Thymus (tissue), 14 donors: Measurements from ENCODE around the gene MAPK8IP3. TPM values are rescaled to one million over a fixed set of nuclear protein-coding genes. Genes with fewer than 3 reads are reported as not detected.
A peak's percentile ranks its signal among the peaks of the same experiment; 100 is the strongest.

Source experiments
- DNase-seq, 9 donors: peaks; one replicate each; pipeline ENCODE4 v3.0.0-alpha.2; 2013; ENCODE audit warnings: low spot score in 9 of 9, low read depth in 6 of 9, missing footprints in 1 of 9
- H3K27ac ChIP-seq, 2 donors: one replicate each; pipeline ENCODE4 v1.5.1; 2013; ENCODE audit warnings: control low read depth in 1 of 2, low read depth in 1 of 2, low read length in 1 of 2, mild to moderate bottlenecking in 1 of 2, moderate library complexity in 1 of 2
- H3K27me3 ChIP-seq, 2 donors: one replicate each; pipeline ENCODE4 v1.5.1; 2013; ENCODE audit warnings: low read length in 1 of 2; ENCODE audit not compliant: control insufficient read depth in 2 of 2, insufficient read depth in 1 of 2
- H3K36me3 ChIP-seq, 2 donors: one replicate each; pipeline ENCODE4 v1.5.1; 2013; ENCODE audit warnings: low read length in 1 of 2, mild to moderate bottlenecking in 1 of 2, moderate library complexity in 1 of 2; ENCODE audit not compliant: control insufficient read depth in 2 of 2, insufficient read depth in 2 of 2
- H3K4me1 ChIP-seq, 2 donors: one replicate each; pipeline ENCODE4 v1.5.1; 2013; ENCODE audit warnings: low read length in 2 of 2; ENCODE audit not compliant: control insufficient read depth in 2 of 2, insufficient read depth in 2 of 2
- H3K4me3 ChIP-seq, 2 donors: one replicate each; pipeline ENCODE4 v1.5.1; 2013; ENCODE audit warnings: low read length in 2 of 2, control low read depth in 1 of 2, mild to moderate bottlenecking in 1 of 2
- H3K9me3 ChIP-seq, 2 donors: one replicate each; pipeline ENCODE4 v1.5.1; 2013; ENCODE audit warnings: low read length in 1 of 2, mild to moderate bottlenecking in 1 of 2; ENCODE audit not compliant: control insufficient read depth in 2 of 2, insufficient read depth in 1 of 2
- WGBS: extraction: QIAGEN DNeasy Blood & Tissue Kit; methylation state at CpG from one replicate; pipeline ENCODE4 v1.1.7; 2013; 5-methylcytosine and 5-hydroxymethylcytosine counted together
- long read RNA-seq, 10 donors: transcript quantifications; one replicate each; lab custom pipeline, GENCODE V29; 2026
- polyA plus RNA-seq: library from polyadenylated mRNA; stranded (reverse); fragments of 200-250 nt; gene quantifications from one replicate; pipeline ENCODE4 v1.2.3, GENCODE V29; 2013
- total RNA-seq: library from RNA; stranded (reverse); fragments of 120-200 nt; gene quantifications from one replicate; pipeline ENCODE4 v1.2.4, GENCODE V29; 2013
- donor health status: healthy.

The MAPK8IP3 gene, protein sequence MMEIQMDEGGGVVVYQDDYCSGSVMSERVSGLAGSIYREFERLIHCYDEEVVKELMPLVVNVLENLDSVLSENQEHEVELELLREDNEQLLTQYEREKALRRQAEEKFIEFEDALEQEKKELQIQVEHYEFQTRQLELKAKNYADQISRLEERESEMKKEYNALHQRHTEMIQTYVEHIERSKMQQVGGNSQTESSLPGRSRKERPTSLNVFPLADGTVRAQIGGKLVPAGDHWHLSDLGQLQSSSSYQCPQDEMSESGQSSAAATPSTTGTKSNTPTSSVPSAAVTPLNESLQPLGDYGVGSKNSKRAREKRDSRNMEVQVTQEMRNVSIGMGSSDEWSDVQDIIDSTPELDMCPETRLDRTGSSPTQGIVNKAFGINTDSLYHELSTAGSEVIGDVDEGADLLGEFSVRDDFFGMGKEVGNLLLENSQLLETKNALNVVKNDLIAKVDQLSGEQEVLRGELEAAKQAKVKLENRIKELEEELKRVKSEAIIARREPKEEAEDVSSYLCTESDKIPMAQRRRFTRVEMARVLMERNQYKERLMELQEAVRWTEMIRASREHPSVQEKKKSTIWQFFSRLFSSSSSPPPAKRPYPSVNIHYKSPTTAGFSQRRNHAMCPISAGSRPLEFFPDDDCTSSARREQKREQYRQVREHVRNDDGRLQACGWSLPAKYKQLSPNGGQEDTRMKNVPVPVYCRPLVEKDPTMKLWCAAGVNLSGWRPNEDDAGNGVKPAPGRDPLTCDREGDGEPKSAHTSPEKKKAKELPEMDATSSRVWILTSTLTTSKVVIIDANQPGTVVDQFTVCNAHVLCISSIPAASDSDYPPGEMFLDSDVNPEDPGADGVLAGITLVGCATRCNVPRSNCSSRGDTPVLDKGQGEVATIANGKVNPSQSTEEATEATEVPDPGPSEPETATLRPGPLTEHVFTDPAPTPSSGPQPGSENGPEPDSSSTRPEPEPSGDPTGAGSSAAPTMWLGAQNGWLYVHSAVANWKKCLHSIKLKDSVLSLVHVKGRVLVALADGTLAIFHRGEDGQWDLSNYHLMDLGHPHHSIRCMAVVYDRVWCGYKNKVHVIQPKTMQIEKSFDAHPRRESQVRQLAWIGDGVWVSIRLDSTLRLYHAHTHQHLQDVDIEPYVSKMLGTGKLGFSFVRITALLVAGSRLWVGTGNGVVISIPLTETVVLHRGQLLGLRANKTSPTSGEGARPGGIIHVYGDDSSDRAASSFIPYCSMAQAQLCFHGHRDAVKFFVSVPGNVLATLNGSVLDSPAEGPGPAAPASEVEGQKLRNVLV (N-terminal part only)
- 36.0 TPM for total RNA-seq
- polyA plus RNA-seq: 129 TPM
- long read RNA-seq, donor 1: 0 reads
- long read RNA-seq, donor 2: 0 reads
- long read RNA-seq, donor 3, full-length matches to known transcripts: 22 of 118 reads
- long read RNA-seq, donor 3, partial matches to known transcripts: 65 of 118 reads
- long read RNA-seq, donor 3, other reads (novel, unspliced or antisense): 31 of 118 reads
- long read RNA-seq, donor 4, full-length matches to known transcripts: 6 of 38 reads
- long read RNA-seq, donor 4, partial matches to known transcripts: 32 of 38 reads
- long read RNA-seq, donor 4, other reads (novel, unspliced or antisense): 0 of 38 reads
- long read RNA-seq, donor 5, full-length matches to known transcripts: 7 of 19 reads
- long read RNA-seq, donor 5, partial matches to known transcripts: 12 of 19 reads
- long read RNA-seq, donor 5, other reads (novel, unspliced or antisense): 0 of 19 reads
- long read RNA-seq, donor 6, full-length matches to known transcripts: 8 of 52 reads
- long read RNA-seq, donor 6, partial matches to known transcripts: 44 of 52 reads
- long read RNA-seq, donor 6, other reads (novel, unspliced or antisense): 0 of 52 reads
- long read RNA-seq, donor 7, full-length matches to known transcripts: 5 of 5 reads
- long read RNA-seq, donor 7, partial matches to known transcripts: 0 of 5 reads
- long read RNA-seq, donor 7, other reads (novel, unspliced or antisense): 0 of 5 reads
- long read RNA-seq, donor 8, full-length matches to known transcripts: 2 of 2 reads
- long read RNA-seq, donor 8, partial matches to known transcripts: 0 of 2 reads
- long read RNA-seq, donor 8, other reads (novel, unspliced or antisense): 0 of 2 reads
- long read RNA-seq, donor 9, full-length matches to known transcripts: 3 of 3 reads
- long read RNA-seq, donor 9, partial matches to known transcripts: 0 of 3 reads
- long read RNA-seq, donor 9, other reads (novel, unspliced or antisense): 0 of 3 reads
- long read RNA-seq, donor 10, full-length matches to known transcripts: 3 of 3 reads
- long read RNA-seq, donor 10, partial matches to known transcripts: 0 of 3 reads
- long read RNA-seq, donor 10, other reads (novel, unspliced or antisense): 0 of 3 reads

DNA sequence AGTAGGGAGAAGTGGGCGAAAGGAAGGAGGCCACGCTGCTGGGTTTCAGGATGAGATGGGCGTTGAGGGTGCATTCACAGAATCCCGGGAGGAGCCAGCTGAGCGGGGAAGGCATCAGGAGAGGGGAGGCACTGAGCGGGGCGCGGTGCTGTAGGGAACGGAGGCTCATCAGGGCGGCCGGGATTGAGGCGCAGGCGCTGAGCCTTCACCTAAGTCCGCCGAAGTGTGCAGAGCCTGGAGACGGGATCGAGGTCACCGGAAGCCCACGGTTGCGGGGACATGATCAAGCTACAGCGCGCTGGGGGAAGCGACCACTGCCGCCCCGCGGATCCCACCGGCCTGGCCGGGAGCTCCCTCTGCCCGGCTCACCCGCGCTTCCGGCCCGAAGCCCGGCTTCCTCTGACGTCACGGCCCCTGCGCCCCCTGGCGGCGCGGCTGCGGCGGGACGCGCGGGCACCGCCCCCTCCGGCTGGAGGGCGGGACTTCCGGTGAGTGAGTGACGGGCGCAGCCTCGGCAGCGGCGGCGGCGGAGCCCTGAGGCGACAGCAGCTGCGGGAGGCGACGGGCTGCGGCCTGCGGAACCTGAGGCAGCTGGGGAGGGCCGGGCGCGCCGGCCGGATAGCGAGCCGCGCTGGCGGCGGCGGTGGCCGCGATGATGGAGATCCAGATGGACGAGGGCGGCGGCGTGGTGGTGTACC is at the start of gene MAPK8IP3:
Gene MAPK8IP3, plus strand, starts transcription at position 508 of the 698 bp plus-strand sequence. Its CDS starts 145 bp downstream, at position 653.
- no peaks in the 10 kb centered on the region for H3K9me3 ChIP-seq
- peak within 1 kb of the TSS; percentile 91 to 93 for H3K27ac ChIP-seq
- under 1% methylated on average over 79 of the region's 79 CpGs for WGBS
- H3K27me3 ChIP-seq: no peaks in the 10 kb centered on the region
- H3K36me3 ChIP-seq: peaks cover 18 to 29% of the 10 kb centered on the region in 2 donors
- peak; percentile 74 to 98 (median 92) for DNase-seq
- H3K4me1 ChIP-seq: peaks cover 21 to 36% of the 10 kb centered on the region in 2 donors
- peak within 1 kb of the TSS; percentile 72 to 97 for H3K4me3 ChIP-seq

DNA sequence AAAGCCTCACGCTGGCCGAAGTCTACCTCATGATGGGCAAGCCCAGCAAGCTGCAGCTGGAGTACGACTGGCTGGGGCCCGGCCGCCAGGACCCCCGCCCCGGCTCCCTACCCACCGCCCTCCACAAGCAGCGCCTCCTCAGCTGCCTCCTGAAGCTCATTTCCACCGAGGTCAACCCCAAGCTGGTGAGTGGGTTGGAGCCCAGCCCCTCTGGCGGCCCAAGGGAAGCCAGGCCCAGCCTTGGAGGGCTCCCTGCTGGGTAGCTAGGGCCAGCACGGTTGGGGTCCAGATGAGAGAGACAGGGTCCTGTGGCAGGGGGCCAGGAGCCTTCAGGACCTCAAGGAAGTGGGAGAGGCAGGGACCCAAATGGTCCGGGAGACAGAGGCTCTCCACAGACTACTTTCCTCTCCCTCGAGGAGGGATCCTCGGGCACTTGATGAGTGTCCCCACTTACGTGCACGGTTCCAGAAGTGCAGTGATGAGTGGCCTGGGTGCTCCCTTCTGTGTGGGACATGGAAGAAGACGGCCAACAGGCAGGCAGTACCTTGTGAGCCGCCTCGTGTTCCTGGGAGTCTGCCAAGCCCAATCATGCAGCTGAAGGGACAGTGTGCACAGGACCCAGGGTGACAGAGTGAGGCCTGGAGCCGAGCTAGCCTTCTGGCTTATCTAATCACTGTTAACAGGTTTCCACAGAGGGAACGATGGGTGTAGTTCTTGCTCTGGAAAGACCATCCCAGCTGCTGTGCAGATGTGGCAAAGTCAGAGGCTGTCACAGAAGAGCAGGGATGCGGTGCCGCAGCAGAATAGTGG is 49.0 kb upstream of the MAPK8IP3 start:
- peaks cover 74 to 86% of the 10 kb centered on the region in 2 donors for H3K36me3 ChIP-seq
- H3K27me3 ChIP-seq: no peaks in the 10 kb centered on the region
- no peak overlapping the region for H3K27ac ChIP-seq
- H3K4me1 ChIP-seq: no peaks in the 10 kb centered on the region
- H3K9me3 ChIP-seq: no peaks in the 10 kb centered on the region
- 97% methylated on average over 24 of the region's 24 CpGs for WGBS
- DNase-seq: no peak
- no peak overlapping the region for H3K4me3 ChIP-seq

DNA sequence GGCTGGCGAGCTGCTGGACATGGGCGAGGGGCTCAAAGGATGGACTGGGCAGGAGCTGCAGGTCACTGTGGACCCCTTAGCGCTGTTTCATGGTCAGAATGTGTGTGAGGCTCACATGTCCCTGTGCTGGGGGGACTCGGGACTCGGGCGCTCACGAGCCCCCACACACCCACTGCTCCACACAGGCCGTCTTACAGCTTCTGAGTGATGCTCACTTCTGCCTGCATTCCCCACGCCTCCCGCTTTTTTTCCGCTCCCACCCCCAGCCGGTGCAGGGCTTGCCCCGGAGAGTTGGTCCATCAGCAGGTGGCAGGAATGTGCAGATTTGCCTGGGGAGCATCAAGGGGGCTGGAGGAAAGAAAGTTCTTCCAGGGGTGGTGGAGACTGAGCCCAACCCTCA is 48.2 kb upstream of the MAPK8IP3 start:
- no peak for DNase-seq
- no peaks in the 10 kb centered on the region for H3K27me3 ChIP-seq
- H3K36me3 ChIP-seq: peaks cover 74 to 86% of the 10 kb centered on the region in 2 donors
- H3K9me3 ChIP-seq: no peaks in the 10 kb centered on the region
- no peak overlapping the region for H3K27ac ChIP-seq
- WGBS: 96% methylated on average over 13 of the region's 13 CpGs
- no peaks in the 10 kb centered on the region for H3K4me1 ChIP-seq
- H3K4me3 ChIP-seq: no peak overlapping the region

DNA sequence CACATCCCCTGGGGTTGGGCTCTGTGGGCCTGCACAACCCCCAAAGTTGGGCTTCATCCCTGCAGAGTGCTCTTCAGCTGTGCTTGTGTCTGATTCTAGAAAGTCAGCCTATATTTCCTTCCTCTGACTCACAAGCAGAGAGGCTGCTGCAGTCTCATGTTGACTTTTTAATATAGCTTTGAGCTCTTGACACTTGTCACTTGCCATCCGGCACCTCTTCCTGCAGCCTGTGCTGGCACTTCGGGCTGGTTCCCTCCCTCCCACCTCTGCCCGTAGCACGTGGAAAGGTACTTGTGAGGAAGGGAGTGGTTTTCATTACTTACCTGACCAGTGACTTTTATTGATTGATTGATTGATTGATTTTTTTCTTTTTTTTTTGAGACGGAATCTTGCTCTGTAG is 47.0 kb upstream of the MAPK8IP3 start:
- no peaks in the 10 kb centered on the region for H3K27me3 ChIP-seq
- no peak overlapping the region for H3K27ac ChIP-seq
- H3K9me3 ChIP-seq: no peaks in the 10 kb centered on the region
- H3K4me3 ChIP-seq: no peak overlapping the region
- DNase-seq: no peak
- peaks cover 78 to 90% of the 10 kb centered on the region in 2 donors for H3K36me3 ChIP-seq
- WGBS: 97% methylated on average over 5 of the region's 5 CpGs
- H3K4me1 ChIP-seq: no peaks in the 10 kb centered on the region

DNA sequence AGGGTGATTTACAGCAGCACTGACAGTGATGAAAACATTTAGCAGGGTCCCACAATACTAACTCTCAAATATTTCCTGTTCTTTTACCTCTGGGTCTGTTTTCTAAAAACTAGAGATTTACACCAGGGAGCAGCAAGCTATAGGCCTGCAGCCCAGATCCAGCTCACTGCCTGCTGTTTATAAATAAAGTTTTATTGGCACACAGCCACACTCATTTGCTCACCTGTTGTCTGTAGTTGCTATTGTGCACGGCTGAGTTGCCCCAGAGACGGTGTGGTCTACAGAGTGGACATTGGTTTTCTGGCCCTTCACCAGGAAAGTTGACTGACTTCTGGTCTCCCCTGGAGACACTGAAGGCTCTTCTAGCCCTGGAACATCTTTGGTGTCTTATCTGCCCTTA is 44.2 kb upstream of the MAPK8IP3 start:
- H3K27me3 ChIP-seq: no peaks in the 10 kb centered on the region
- peaks cover 80 to 91% of the 10 kb centered on the region in 2 donors for H3K36me3 ChIP-seq
- H3K4me3 ChIP-seq: no peak overlapping the region
- no peak for DNase-seq
- H3K9me3 ChIP-seq: no peaks in the 10 kb centered on the region
- no peak overlapping the region for H3K27ac ChIP-seq
- no peaks in the 10 kb centered on the region for H3K4me1 ChIP-seq
- WGBS: 97% methylated on average over 2 of the region's 2 CpGs

DNA sequence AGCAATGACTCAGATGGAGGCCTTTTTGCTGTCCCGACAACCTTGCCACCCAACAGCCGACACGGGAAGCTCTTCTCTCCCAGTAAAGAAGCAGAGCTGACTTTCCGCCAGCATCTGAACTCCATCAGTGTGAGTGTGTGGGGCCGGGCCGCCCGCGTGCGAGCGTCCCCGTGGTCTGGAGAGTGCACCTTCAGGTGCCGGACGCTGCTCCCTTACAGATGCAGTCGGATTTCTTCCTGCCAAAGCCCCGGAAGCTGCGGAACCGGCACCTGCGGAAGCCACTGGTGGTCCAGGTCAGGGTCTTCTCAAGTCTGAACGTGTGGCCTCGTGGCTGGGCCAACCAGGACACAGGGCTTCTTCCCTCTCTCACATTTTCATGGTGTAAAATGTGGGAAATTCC is 43.5 kb upstream of the MAPK8IP3 start:
- no peaks in the 10 kb centered on the region for H3K27me3 ChIP-seq
- no peaks in the 10 kb centered on the region for H3K4me1 ChIP-seq
- no peak overlapping the region for H3K27ac ChIP-seq
- no peak overlapping the region for H3K4me3 ChIP-seq
- peaks cover 81 to 91% of the 10 kb centered on the region in 2 donors for H3K36me3 ChIP-seq
- 98% methylated on average over 20 of the region's 20 CpGs for WGBS
- DNase-seq: no peak
- H3K9me3 ChIP-seq: no peaks in the 10 kb centered on the region

DNA sequence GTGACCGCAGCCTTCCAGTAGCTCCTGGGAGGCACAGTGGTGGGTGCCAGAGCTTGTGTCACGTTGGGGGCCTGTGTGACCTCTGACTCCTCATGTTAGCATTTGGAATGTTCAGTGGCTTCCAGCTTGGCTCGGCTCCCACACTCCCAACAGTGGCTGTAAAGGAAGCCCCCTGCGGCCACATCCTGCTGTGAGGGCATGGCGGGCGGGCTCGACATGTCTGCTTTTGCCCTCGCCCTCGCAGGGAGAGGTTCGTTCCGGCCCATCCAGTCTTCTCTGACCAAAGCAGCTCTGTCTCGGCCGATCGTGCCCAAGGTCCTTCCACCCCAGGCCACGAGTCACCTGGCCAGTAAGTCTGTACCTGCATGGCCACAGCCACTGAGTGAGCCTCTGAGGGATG is 40.2 kb upstream of the MAPK8IP3 start:
- no peaks in the 10 kb centered on the region for H3K27me3 ChIP-seq
- H3K36me3 ChIP-seq: peaks cover 89% of the 10 kb centered on the region in 2 donors
- no peak for DNase-seq
- no peaks in the 10 kb centered on the region for H3K4me1 ChIP-seq
- WGBS: 96% methylated on average over 15 of the region's 15 CpGs
- H3K9me3 ChIP-seq: no peaks in the 10 kb centered on the region
- no peak overlapping the region for H3K4me3 ChIP-seq
- no peak overlapping the region for H3K27ac ChIP-seq
